Measurements from ENCODE around the gene TEX55.

DNA sequence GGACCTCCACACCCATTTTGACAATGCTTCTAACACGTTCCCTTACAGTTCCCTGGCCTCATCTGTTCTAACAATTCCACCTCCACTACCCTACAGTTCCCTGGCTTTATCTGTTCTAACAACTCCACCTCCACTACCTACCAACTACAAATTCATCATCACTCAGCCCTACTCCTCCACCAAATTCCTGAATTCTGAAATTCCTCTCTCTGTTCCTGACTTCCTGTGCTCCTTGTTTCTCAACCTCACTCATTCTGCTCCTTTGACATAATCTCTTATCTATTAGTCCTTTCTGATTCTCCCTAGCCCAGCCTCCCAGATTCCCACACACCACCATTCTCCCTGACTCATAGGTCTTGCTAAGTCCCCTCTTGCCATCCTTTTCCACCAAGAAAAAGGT is 49.9 kb downstream of the TEX55 start:
- TF ChIP-seq EZH2phosphoT487 (IDR thresholded peaks at IDR 0.05; ENCODE audit: insufficient read depth, low read depth), result no peak
- TF ChIP-seq EZH2 (IDR thresholded peaks at IDR 0.05; ENCODE audit: insufficient read depth, poor library complexity, severe bottlenecking), result no peak

Measured in GM23248 (cell line).